GM10266 (cell line): Measurements from ENCODE around the gene CASP10.
"Not testable (repeated sequence)": the region's sequence is repeated elsewhere in the genome, so short reads cannot be mapped to it uniquely, and the experiment has no call there.

Experiments
- DNase-seq: peaks from one replicate; pipeline ENCODE4 v3.0.0; 2012; ENCODE audit errors: extremely low spot score
- CTCF ChIP-seq: IDR thresholded peaks from 2 replicates; pipeline ENCODE4 v1.5.1; 2012; ENCODE audit warnings: mild to moderate bottlenecking, low read depth; ENCODE audit not compliant: control insufficient read depth, insufficient read depth; ENCODE audit errors: missing control alignments

Gene CASP10

GRCh38 chr2:201157694-201158093 lies 25.2 kb upstream of the CASP10 start:
- TF ChIP-seq CTCF: no peak
- no peak for DNase-seq

- peak; percentile 71 for DNase-seq
- peak; percentile 53 for TF ChIP-seq CTCF
Observed at GRCh38 chr2:201158111-201158929, 24.6 kb upstream of the CASP10 start.

GRCh38 chr2:201164166-201164565 lies 18.8 kb upstream of the CASP10 start:
- no peak for TF ChIP-seq CTCF
- no peak for DNase-seq

- no peak for DNase-seq
- no peak for TF ChIP-seq CTCF
Observed at GRCh38 chr2:201167546-201167945, 15.4 kb upstream of the CASP10 start.

GRCh38 chr2:201168496-201168895 lies 14.4 kb upstream of the CASP10 start:
- not testable (repeated sequence) for DNase-seq

GRCh38 chr2:201171259-201171814 lies 11.6 kb upstream of the CASP10 start:
- TF ChIP-seq CTCF: no peak
- no peak for DNase-seq

- no peak for DNase-seq
- TF ChIP-seq CTCF: no peak
Observed at GRCh38 chr2:201172279-201172678, 10.7 kb upstream of the CASP10 start.
